GM10248 (cell line): ENCODE results near the gene RHBDF2.

Experiments
- CTCF ChIA-PET: fragments of 300-600 bp; sonication (Branson Sonifier 250); formaldehyde crosslinking; extraction: SDS; loops from one replicate; lab custom pipeline; 2021; ENCODE audit warnings: antibody characterized with exemption; lab: Yijun Ruan, JAX
- POLR2A ChIA-PET: fragments of 350-650 bp; sonication (Branson Sonifier 250); formaldehyde crosslinking; extraction: SDS; loops from one replicate; lab custom pipeline; 2020; ENCODE audit warnings: antibody characterized with exemption; lab: Yijun Ruan, JAX
- DNase-seq: peaks from one replicate; pipeline ENCODE4 v3.0.0; 2012; ENCODE audit errors: extremely low spot score
- CTCF ChIP-seq: IDR thresholded peaks from 2 replicates; pipeline ENCODE4 v1.5.1; 2012; ENCODE audit warnings: mild to moderate bottlenecking, low read depth; ENCODE audit errors: extremely low read depth, missing control alignments, control extremely low read depth

The RHBDF2 gene

GRCh38 chr17:76438906-76439305 is 62.3 kb downstream of the RHBDF2 start:
- no peak for DNase-seq
- ChIA-PET CTCF (interaction anchor here (1.3 to 5.4 kb wide), 4 partner anchors 10 to 42 kb away, joined by 3 to 25 read pairs (median 7); no protein-coding TSS in a partner anchor), POLR2A (no interaction called here)
- TF ChIP-seq CTCF, result no peak

GRCh38 chr17:76437467-76438402 is 63.5 kb downstream of the RHBDF2 start:
- POLR2A ChIA-PET, result no interaction called here
- DNase-seq, result no peak
- CTCF ChIA-PET, result interaction anchor here (1.0 to 5.4 kb wide), 7 partner anchors 11 to 41 kb away, joined by 3 to 25 read pairs (median 5); partner anchors contain the start of gene UBE2O
- no peak for TF ChIP-seq CTCF

GRCh38 chr17:76435751-76436150 is 65.5 kb downstream of the RHBDF2 start:
- ChIA-PET CTCF (interaction anchor here (1.0 to 5.4 kb wide), 6 partner anchors 8 to 71 kb away, joined by 3 to 25 read pairs (median 4); no protein-coding TSS in a partner anchor), POLR2A (interaction anchor here (0.6 kb wide), 1 partner anchor 20 kb away, joined by 5 read pairs; no protein-coding TSS in a partner anchor)
- TF ChIP-seq CTCF, result no peak
- DNase-seq, result no peak

- TF ChIP-seq CTCF, result no peak
- ChIA-PET CTCF (interaction anchor here (0.8 to 5.4 kb wide), 8 partner anchors 9 to 72 kb away, joined by 3 to 25 read pairs (median 4); no protein-coding TSS in a partner anchor), POLR2A (no interaction called here)
- no peak for DNase-seq
Measured at GRCh38 chr17:76434870-76435269, 66.4 kb downstream of the RHBDF2 start.

GRCh38 chr17:76433693-76434092 is 67.5 kb downstream of the RHBDF2 start:
- POLR2A ChIA-PET, result no interaction called here
- no peak for TF ChIP-seq CTCF
- no peak for DNase-seq
- CTCF ChIA-PET, result no interaction called here

- peak; percentile 12 for TF ChIP-seq CTCF
- ChIA-PET POLR2A (no interaction called here), CTCF (no interaction called here)
- no peak for DNase-seq
Measured at GRCh38 chr17:76432712-76433336, 68.4 kb downstream of the RHBDF2 start.
